HG02759 (cell line): ENCODE results near the gene TBL1X.
"Not testable (repeated sequence)": the region's sequence is repeated elsewhere in the genome, so short reads cannot be mapped to it uniquely, and the experiment has no call there.

Experiments
- ATAC-seq: cut with Tn5 transposase; IDR thresholded peaks from one replicate; pipeline ENCODE4 v1.9.1; 2021; ENCODE audit warnings: mild to moderate bottlenecking, moderate library complexity; ENCODE audit not compliant: unreplicated experiment

TBL1X gene

GRCh38 chrX:9464435-9465371 is at the start of gene TBL1X:
Gene TBL1X (plus strand): TSS chrX:9465058. CDS start chrX:9653587, 188,529 bp downstream.
- peak; percentile 54 for ATAC-seq

- no peak for ATAC-seq
Measured at GRCh38 chrX:9416562-9417348, 48.1 kb upstream of the TBL1X start.

GRCh38 chrX:9418262-9418661 is 46.6 kb upstream of the TBL1X start:
- ATAC-seq, result no peak

DNA sequence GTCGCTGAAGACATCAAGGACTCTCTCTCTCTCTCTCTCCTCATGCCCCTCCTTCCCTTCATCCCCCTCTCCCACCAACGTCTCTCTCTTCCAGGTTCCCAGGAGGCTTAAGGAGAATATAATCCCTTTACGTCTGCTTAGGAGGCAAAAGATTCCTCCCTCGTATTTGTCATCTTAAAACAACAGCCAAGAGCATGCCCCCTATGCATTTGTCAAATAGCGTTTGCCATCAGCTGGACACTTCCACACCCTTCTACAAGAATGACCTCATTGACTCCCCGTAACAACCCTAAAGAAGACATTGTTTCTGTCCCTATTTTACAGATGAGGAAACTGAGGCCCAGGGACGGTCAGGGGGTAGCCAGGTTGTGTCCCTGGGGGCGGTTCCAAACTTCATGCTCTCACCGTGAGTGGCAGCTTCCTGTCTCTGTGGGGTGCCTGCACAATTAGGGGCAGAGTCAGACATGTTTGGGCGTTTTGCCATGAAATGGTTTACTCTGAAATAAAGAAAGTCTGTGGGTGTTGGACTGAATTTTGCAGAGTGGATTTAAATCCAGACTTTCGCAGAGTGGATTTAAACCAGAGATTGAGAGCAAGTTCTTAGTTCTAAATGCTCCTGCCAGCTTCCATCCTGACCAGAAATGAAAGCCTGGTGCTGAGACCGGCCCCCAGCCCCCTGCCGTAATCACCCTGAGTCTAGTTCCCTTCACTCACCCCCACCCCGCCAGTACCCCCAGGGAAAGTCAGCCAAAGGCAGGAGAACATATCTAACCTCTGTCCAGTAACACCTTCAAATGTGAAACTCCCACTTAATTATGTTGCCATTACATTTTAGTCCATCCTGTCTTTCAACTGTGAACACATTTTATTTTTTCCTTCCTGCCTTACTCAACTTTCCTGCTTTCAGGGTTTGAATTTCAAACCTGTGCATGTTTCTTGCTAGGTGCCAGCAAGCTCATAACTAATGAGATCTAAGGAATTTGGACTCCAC is 44.3 kb upstream of the TBL1X start:
- no peak for ATAC-seq

GRCh38 chrX:9429767-9430166 is 35.1 kb upstream of the TBL1X start:
- no peak for ATAC-seq

DNA sequence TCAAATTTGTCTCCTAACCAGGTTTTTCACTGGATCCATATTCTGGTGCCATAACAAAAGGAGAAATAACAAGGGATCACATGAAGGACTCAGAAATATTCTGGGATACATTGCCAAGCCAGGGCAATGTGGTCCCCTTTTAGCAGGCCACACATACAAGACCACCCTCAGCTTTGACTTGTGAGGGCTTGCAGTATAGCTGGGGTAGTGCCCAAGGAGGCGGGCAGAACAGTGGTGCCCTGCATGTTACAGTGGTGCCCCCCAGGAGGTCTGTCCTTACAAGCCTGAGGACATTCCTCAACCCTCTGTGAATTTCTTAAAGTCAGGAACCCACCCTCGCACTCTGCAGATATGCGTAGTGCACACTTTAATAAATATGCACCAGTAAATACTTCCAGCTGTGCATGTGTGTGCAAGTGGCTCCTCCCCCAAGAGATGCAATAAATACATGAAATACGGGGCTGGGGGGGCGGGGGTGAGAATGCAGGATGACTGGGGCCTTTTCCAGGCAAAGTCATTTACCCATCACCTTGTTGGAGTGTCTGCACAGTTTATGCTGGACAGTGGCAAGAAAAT is 34.4 kb upstream of the TBL1X start:
- ATAC-seq, result no peak

- ATAC-seq, result no peak
Measured at GRCh38 chrX:9431281-9431680, 33.6 kb upstream of the TBL1X start.

DNA sequence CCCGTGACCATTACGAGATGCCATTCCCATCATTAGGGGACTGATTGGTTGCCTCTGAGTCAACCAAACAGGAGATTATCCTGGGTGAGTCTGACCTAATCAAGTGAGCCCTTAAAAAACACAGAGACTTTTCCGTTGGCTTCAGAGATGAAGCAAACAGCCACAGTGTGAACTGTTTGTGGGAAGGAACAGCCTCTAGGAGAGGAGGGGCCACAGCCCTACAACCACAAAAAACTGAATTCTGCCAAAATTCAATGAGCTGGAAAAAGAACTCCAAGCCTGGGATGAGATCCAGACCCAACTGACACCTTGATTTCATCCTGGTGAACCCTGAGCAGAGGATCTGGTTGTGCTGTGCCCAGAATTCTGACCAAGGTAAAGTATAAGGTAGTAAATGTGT is 31.3 kb upstream of the TBL1X start:
- ATAC-seq, result no peak

- no peak for ATAC-seq
Measured at GRCh38 chrX:9434051-9434550, 30.8 kb upstream of the TBL1X start.

GRCh38 chrX:9435086-9435485 is 29.8 kb upstream of the TBL1X start:
- ATAC-seq, result not testable (repeated sequence)

DNA sequence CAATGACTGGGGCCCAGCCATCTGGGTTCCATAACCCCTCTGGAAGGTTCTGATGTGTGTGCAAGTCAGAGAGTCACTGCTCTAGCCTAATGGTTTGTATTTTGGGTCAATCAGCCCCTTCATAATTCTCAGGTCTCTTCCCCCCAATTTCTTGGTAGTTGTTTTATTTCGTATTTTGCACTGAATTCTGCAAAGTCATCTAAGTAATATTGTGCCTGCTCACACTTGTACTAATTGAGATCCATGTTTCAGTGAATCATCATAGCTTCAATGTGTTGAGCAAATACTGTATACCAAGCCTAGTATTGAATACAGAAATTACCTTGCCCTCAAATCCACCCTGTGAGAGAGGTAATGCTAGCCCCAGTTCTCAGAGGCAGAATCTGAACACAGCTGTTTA is 28.0 kb upstream of the TBL1X start:
- no peak for ATAC-seq

DNA sequence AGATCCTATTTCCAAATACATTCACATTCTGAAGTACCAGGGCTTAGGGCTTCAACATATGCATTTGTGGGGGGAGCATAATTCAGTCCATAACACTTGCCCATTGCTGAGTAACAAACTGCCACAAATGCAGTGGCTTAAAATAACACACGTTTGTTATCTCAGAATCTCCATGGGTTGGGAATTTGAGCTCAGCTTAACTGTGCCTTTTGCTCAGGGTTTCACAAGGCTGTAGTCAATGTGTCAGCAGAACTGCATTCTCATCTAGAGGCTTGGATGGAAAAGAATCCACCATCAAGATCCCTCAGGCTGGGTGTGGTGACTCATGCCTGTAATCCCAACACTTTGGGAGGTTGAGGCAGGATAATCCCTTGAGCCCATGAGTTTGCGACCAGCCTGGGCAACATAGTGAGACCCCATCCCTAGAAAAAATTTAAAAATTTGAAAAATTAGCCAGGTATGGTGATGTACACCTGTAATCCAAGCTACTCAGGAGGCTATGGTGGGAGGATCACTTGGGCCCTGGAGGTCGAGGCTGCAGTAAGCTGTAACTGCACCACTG is 25.8 kb upstream of the TBL1X start:
- ATAC-seq, result no peak

DNA sequence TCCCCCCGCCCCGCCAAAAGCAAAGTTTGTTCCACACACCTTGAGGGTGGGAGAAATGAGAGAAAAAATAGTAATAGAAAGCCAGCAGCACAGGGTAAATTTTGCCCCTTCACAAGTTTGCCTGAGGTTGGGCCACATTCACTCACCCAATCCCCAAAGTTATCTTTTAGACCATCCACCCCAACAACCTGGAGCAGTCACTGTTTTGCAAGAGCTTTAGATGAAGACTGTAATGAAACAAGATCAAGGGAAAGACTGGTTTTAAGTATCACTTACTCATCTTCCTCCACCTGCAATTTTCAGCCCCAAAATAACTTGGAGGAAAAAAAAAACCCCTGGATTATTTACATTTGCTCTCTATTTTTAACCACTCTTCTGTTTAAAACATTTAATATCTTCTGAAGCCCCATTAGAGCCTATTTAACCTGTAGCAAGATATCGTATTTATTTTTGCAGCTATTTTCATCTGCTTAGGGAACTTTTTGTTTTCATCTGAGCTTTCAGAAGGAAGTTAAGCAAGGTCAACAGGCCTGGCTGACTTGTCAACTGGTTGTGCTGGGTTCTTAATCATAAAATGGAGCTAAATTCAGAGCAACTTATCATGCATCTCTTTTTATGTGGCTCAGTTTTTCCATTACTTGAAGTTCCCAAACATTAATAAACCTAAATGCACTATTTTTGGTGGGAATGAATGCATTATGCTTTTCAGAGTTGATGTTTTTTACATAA is 24.6 kb upstream of the TBL1X start:
- ATAC-seq, result no peak

DNA sequence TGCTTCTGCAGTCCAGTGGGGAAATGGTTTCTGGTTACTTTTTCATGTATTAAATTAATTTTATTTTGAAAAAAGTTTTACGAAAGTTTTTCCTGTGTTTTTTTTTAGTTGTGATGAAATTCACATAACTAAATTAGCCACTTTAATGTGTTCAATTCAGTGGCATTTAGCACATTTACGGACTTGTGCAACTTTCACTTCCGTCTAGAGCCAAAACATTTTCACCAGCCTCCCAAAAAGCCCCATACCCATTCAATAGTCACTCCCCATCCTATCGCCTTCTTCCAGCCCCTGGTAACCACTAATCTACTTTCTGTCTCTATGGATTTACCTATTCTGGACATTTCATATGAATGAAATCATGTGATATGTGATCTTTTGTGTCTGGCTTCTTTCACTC is 22.8 kb upstream of the TBL1X start:
- ATAC-seq, result no peak

- ATAC-seq, result no peak
Measured at GRCh38 chrX:9443327-9443726, 21.5 kb upstream of the TBL1X start.

- no peak for ATAC-seq
Measured at GRCh38 chrX:9447906-9448305, 17.0 kb upstream of the TBL1X start.

DNA sequence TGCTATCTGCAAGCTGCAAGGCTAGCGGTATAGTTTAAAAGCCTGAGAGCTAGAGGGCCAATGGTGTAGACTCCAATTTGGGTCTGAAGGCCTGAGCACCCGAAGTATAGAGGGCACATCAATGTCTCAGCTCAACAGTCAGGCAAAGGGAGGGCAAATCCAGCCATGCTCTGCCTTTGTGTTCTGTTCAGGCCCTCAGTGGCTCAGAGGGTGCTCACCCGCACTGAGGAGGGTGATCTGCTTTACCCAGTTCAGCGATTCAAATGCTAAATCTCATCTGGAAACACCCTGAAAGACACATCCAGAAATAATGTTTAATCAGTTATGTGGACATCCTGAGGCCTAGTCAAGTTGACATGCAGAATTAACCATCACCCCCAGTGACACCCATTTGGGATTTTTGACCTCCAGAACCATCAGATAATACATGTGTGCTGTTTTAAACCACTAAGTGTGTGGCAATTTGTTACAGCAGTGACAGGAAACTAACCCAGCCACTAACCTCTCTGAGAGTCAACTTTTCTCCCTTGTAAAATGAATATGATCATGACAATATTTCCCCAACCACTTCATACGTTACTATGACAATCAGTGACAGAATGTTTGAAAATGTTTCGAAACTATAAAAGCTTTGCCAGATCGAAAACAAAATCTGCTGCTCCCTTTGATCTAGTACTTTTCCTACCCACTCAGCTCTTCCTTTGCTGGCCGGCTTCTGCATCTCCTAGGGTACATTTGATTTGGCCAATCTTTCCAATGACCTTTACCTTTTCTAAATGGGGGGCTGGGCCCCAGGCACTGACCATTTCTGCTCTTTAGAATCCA is 8.4 kb upstream of the TBL1X start:
- no peak for ATAC-seq

- not testable (repeated sequence) for ATAC-seq
Measured at GRCh38 chrX:9458034-9458433, 6.8 kb upstream of the TBL1X start.
